ENCODE measurements around the gene HPS4. TPM values are rescaled to one million over a fixed set of nuclear protein-coding genes. Genes with fewer than 3 reads are reported as not detected.

The HPS4 gene
- total RNA-seq, 2 experiments from 2014 or later, result 61.6 to 67.0 TPM

DNA sequence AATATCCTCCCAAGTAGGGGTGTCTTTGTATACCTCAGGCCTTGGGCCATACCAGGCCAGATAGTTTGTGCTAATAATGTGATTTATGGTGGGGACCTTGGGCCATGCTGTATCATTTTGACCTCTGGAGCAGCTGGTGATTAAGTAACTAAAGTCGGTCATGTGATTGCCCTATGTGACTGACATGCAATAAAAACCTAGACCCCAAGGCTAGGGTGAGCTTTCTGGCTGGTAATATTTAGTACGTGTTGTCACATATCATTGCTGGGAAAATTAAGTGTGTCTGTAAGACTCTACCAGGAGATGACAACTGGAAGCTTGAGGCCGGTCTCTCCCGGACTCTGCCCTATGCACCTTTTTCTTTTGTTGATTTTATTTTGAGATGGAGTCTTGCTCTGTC lies 41.3 kb upstream of the HPS4 start:
- Mint-ChIP-seq H3K4me3 (no peak overlapping the region), H3K9me3 (no peaks in the 10 kb centered on the region), H3K27me3 (no peaks in the 10 kb centered on the region), H3K4me1 (ENCODE audit: low read depth) (no peaks in the 10 kb centered on the region), H3K27ac (no peak overlapping the region), H3K36me3 (ENCODE audit: low read depth) (peaks cover 31% of the 10 kb centered on the region)
- ChIA-PET POLR2A (no interaction called here), CTCF (interaction anchor here (1.5 kb wide), 1 partner anchor 12 kb away, joined by 3 read pairs; the partner anchor contains the start of gene TFIP11)
- Histone ChIP-seq H3K27ac (ENCODE audit: low read depth in 1 of 2, low read length in 2 of 2) (no peak overlapping the region), H3K36me3 (ENCODE audit: insufficient read depth, low read length) (peaks cover 26% of the 10 kb centered on the region), H3K9me3 (ENCODE audit: control insufficient read depth in 1 of 2, insufficient read depth in 1 of 2, low read length in 2 of 2) (no peaks in the 10 kb centered on the region), H3K4me1 (ENCODE audit: insufficient read depth, low read length) (no peaks in the 10 kb centered on the region), H3K27me3 (ENCODE audit: control insufficient read depth in 1 of 2, insufficient read depth in 2 of 2, low read length in 2 of 2) (no peaks in the 10 kb centered on the region), H3K4me3 (ENCODE audit: low read length) (no peak overlapping the region)
- no peak for DNase-seq
- no peak for ATAC-seq (ENCODE audit: poor library complexity)
- intact Hi-C loops (cut with DNase I, micrococcal nuclease), result no loop called here
- TF ChIP-seq, protein P1, sequence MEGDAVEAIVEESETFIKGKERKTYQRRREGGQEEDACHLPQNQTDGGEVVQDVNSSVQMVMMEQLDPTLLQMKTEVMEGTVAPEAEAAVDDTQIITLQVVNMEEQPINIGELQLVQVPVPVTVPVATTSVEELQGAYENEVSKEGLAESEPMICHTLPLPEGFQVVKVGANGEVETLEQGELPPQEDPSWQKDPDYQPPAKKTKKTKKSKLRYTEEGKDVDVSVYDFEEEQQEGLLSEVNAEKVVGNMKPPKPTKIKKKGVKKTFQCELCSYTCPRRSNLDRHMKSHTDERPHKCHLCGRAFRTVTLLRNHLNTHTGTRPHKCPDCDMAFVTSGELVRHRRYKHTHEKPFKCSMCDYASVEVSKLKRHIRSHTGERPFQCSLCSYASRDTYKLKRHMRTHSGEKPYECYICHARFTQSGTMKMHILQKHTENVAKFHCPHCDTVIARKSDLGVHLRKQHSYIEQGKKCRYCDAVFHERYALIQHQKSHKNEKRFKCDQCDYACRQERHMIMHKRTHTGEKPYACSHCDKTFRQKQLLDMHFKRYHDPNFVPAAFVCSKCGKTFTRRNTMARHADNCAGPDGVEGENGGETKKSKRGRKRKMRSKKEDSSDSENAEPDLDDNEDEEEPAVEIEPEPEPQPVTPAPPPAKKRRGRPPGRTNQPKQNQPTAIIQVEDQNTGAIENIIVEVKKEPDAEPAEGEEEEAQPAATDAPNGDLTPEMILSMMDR (IDR thresholded peaks at IDR 0.05), result no peak

DNA sequence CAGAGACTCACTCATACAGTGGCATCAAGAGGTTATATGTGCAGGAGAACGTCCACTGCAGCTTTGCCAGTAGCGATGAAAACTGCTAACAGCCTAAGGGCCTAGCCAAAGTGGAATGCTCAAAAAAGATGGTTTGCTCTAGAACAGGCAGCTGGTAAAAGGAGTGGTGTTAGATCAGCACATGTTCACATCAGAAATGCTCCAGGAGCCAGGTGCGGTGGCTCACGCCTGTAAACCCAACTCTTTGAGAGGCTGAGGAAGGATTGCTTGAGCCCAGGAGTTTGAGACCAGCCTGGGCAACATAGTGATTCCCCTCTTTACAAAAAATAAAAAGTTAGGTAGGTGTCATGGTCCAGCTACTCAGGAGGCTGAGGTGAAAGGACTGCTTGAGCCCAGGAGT lies 39.0 kb upstream of the HPS4 start:
- no peaks in the 10 kb centered on the region for H3K27me3 Mint-ChIP-seq

DNA sequence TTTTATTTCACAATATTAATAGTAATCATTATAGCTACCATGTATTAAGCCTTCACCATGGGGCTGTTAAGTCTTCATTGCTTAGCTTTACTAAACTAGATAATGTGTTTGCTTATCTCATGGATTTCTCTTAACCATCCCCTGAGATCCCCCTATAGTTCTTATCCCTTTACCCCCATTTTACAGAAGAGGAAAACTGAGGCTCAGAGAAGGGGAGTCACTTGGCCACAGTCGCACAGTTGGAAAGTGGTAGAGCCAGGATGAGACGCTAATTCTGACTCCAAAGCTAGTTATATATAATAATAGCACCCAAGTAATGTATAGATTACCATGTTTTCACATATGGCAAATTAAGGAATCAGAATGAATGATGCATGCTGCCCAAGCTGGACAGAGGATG lies 38.4 kb upstream of the HPS4 start:
- H3K4me1 Mint-ChIP-seq (ENCODE audit: low read depth), result no peaks in the 10 kb centered on the region
- POLR2A ChIA-PET, result interaction anchor here (0.6 kb wide), 1 partner anchor 23 kb away, joined by 4 read pairs; no protein-coding TSS in a partner anchor

More for the DNA sequence above, 39.0 kb upstream of the HPS4 start:
- ChIA-PET CTCF (no interaction called here), POLR2A (no interaction called here)
- H3K4me1 ChIP-seq (ENCODE audit: insufficient read depth, low read length), result no peaks in the 10 kb centered on the region
- ATAC-seq (ENCODE audit: poor library complexity) (no peak), DNase-seq (no peak)
- Mint-ChIP-seq H3K27ac (no peak overlapping the region), H3K9me3 (no peaks in the 10 kb centered on the region), H3K4me1 (ENCODE audit: low read depth) (no peaks in the 10 kb centered on the region), H3K36me3 (ENCODE audit: low read depth) (peaks cover 18% of the 10 kb centered on the region), H3K4me3 (no peak overlapping the region)
- no peak overlapping the region for H3K4me3 ChIP-seq (ENCODE audit: low read length)
- intact Hi-C loops (cut with DNase I, micrococcal nuclease), result no loop called here
- peaks cover 10% of the 10 kb centered on the region for H3K36me3 ChIP-seq (ENCODE audit: insufficient read depth, low read length)
- H3K27ac ChIP-seq (ENCODE audit: low read depth in 1 of 2, low read length in 2 of 2), result no peak overlapping the region
- no peaks in the 10 kb centered on the region for H3K9me3 ChIP-seq (ENCODE audit: control insufficient read depth in 1 of 2, insufficient read depth in 1 of 2, low read length in 2 of 2)
- TF ChIP-seq, protein P1 (IDR thresholded peaks at IDR 0.05), result no peak
- no peaks in the 10 kb centered on the region for H3K27me3 ChIP-seq (ENCODE audit: control insufficient read depth in 1 of 2, insufficient read depth in 2 of 2, low read length in 2 of 2)

More for the DNA sequence above, 38.4 kb upstream of the HPS4 start:
- Mint-ChIP-seq H3K27ac (no peak overlapping the region), H3K4me3 (no peak overlapping the region), H3K27me3 (no peaks in the 10 kb centered on the region), H3K36me3 (ENCODE audit: low read depth) (peaks cover 12% of the 10 kb centered on the region), H3K9me3 (no peaks in the 10 kb centered on the region)
- H3K4me3 ChIP-seq (ENCODE audit: low read length), result no peak overlapping the region
- no peaks in the 10 kb centered on the region for H3K27me3 ChIP-seq (ENCODE audit: control insufficient read depth in 1 of 2, insufficient read depth in 2 of 2, low read length in 2 of 2)
- H3K27ac ChIP-seq (ENCODE audit: low read depth in 1 of 2, low read length in 2 of 2), result no peak overlapping the region
- H3K36me3 ChIP-seq (ENCODE audit: insufficient read depth, low read length), result peaks cover 4% of the 10 kb centered on the region
- no peak for DNase-seq
- H3K9me3 ChIP-seq (ENCODE audit: control insufficient read depth in 1 of 2, insufficient read depth in 1 of 2, low read length in 2 of 2), result no peaks in the 10 kb centered on the region
- no peak for ATAC-seq (ENCODE audit: poor library complexity)
- TF ChIP-seq, protein P1 (IDR thresholded peaks at IDR 0.05), result no peak
- H3K4me1 ChIP-seq (ENCODE audit: insufficient read depth, low read length), result no peaks in the 10 kb centered on the region
- intact Hi-C loops (cut with DNase I, micrococcal nuclease), result no loop called here
- CTCF ChIA-PET, result no interaction called here

Measured in CD4-positive, alpha-beta T cell (primary cell).